ENCODE results near the gene SNRK.

Gene SNRK

DNA sequence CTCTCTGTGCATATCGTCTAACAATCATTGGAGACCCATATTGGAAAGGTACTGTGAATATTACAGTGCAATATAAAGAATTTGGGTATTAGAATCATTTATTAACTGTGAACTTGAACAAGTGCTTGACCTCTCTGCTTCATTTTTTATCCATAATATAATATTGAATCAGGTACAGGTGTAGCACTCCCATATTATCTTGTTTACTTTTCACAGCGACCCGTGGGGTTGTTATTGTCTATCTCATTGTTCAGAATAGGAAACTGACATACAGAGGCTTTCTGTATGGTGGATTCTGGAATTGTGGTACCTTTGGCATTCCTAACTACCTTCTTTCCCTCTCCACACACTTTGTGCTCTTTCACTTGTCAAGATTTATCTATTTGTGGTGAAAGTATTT is 17.8 kb downstream of the SNRK start:
- no peaks in the 10 kb centered on the region for H3K9me3 ChIP-seq
- H3K4me3 ChIP-seq (ENCODE audit: low read depth, low read length), result no peak overlapping the region
- DNase-seq, result no peak
- no peaks in the 10 kb centered on the region for H3K4me1 ChIP-seq
- TF ChIP-seq CTCF (IDR thresholded peaks at IDR 0.05; ENCODE audit: low read depth, low read length), result no peak
- H3K27me3 ChIP-seq, result no peaks in the 10 kb centered on the region
- no peaks in the 10 kb centered on the region for H3K36me3 ChIP-seq

GRCh38 chr3:43307226-43307625 is 20.9 kb downstream of the SNRK start:
- TF ChIP-seq CTCF (IDR thresholded peaks at IDR 0.05; ENCODE audit: low read depth, low read length), result no peak
- Histone ChIP-seq H3K9me3 (no peaks in the 10 kb centered on the region), H3K36me3 (no peaks in the 10 kb centered on the region), H3K4me3 (ENCODE audit: low read depth, low read length) (no peak overlapping the region), H3K4me1 (no peaks in the 10 kb centered on the region), H3K27me3 (no peaks in the 10 kb centered on the region)
- no peak for DNase-seq

DNA sequence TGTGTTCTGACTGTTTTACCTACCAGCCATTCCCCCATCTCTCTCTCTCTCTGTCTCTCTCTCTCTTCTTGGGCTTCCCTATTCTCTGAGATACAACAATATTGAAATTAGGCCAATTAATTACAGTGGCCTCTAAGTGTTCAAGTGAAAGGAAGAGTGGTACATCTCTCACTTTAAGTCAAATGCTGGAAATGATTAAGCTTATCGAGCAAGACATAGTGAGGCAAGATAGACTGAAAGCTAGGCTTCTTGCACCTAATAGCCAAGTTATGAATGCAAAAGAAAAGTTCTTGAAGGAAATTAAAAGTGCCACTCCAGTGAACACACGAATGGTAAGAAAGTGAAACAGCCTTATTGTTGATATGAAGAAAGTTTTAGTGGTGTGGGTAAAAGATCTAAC is 21.3 kb downstream of the SNRK start:
- no peak overlapping the region for H3K4me3 ChIP-seq (ENCODE audit: low read depth, low read length)
- no peaks in the 10 kb centered on the region for H3K27me3 ChIP-seq
- H3K36me3 ChIP-seq, result no peaks in the 10 kb centered on the region
- no peak for DNase-seq
- no peak for TF ChIP-seq CTCF (IDR thresholded peaks at IDR 0.05; ENCODE audit: low read depth, low read length)
- no peaks in the 10 kb centered on the region for H3K9me3 ChIP-seq
- no peaks in the 10 kb centered on the region for H3K4me1 ChIP-seq

DNA sequence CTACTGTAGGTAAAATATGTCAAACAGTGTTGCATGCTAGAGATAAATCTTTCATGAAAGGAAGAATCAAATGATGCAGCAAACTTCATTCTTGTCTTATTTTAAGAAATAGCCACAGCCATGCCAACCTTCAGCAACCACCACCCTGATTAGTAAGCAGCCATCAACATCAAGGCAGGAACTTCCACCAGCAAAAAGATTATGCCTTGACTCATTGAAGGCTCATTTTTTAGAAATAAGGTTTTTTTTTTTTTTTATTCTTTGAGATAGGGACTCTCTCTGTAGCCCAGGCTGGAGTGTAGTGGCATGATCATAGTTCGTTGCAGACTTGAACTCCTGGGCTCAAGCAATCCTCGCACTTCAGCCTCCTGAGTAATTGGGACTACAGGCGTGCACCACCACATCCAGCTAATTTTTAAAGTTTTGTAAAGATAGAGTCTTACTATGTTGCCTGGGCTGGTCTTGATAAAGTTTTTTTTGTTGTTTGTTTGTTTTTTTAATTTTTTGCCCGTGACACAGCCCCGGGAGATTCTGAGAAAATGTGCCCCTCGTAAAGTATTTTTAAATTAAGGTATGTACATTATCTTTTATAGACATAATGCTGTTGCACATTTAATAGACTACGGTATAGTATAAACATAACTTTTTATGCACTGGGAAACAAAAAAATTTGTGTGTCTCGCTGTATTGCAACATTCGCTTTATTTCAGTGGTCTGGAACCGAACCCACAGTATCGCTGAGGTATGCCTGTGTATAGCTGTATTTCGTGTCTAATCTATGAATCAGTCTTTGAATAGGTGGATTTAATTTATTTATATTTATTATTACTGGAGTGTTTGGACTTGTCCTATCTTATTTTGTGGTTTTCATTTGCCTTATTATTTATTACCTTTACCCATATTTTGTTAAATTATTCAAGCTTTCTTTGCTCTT is 23.3 kb downstream of the SNRK start:
- no peaks in the 10 kb centered on the region for H3K36me3 ChIP-seq
- H3K4me1 ChIP-seq, result no peaks in the 10 kb centered on the region
- H3K4me3 ChIP-seq (ENCODE audit: low read depth, low read length), result no peak overlapping the region
- no peaks in the 10 kb centered on the region for H3K27me3 ChIP-seq
- no peak for TF ChIP-seq CTCF (IDR thresholded peaks at IDR 0.05; ENCODE audit: low read depth, low read length)
- no peak for DNase-seq
- H3K9me3 ChIP-seq, result no peaks in the 10 kb centered on the region

GRCh38 chr3:43316783-43317460 is 30.6 kb downstream of the SNRK start:
- H3K4me3 ChIP-seq (ENCODE audit: low read depth, low read length), result no peak overlapping the region
- H3K36me3 ChIP-seq, result no peaks in the 10 kb centered on the region
- no peak for DNase-seq
- no peaks in the 10 kb centered on the region for H3K4me1 ChIP-seq
- H3K9me3 ChIP-seq, result no peaks in the 10 kb centered on the region
- no peak for TF ChIP-seq CTCF (IDR thresholded peaks at IDR 0.05; ENCODE audit: low read depth, low read length)
- H3K27me3 ChIP-seq, result no peaks in the 10 kb centered on the region
